ENCODE results near the gene USP7.

Gene USP7

DNA sequence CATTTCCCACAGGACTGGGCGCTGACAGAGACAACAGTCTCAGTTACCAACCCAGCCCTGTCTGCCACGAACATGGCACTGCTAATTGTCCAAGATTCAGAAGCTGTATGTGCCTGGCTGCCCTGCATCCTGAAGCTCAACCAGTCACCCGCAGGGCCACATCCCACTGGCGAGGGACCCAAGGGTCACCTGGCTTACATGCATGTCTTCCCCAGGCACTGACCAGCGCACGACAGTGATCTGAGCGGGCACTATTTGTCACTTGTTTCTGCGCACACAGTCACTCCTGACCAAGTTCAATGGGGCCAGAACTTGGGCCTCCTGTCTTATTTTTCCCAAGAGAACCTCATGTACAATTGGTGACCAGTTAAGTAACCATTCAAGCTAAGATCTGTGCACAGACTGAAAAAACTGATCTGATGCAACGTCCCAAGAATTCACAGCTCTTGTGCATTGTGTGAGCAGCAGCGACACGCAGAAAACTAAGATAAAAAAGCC is 13.1 kb downstream of the USP7 start:
- DNase-seq, result no peak

DNA sequence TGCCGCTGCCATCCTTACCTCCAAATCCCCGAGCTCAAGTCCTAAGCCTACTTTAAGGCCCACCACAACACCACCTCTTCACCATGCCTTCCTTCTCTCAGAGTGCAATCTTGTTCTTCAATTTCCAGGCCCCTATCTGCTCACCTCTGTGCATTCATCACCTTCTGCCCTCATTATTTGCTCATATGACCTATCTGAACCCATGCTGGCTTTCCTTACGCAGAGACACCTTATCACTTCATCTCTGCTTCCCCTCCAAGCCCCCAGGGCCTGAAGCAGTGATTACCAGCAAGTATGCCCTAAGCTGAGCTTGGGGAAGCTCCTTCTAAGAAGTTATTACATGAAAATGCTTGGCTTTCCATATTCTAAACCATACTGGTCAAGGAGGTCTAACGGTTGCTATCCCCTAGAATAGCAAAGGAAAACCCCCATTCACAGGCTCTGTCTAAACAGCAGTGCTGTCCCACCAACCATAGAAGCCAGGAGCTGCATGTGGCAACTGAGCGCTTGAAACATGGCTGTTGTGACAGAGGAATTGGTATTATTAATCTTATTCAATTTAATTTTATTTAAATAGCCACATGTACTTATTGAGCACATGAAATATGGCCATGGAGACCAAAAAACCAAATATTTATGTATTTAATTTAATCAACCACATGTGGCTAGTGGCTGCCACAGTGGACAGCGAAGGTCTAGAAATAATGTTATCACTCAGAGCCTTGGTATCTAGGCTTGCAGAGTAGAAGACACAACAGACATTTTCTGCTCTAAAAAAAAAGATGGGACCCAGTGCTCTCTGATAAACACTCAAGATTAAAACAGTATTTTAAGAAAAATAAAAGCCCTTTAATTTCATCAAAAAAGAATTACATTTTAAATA is 13.9 kb downstream of the USP7 start:
- DNase-seq, result no peak

DNA sequence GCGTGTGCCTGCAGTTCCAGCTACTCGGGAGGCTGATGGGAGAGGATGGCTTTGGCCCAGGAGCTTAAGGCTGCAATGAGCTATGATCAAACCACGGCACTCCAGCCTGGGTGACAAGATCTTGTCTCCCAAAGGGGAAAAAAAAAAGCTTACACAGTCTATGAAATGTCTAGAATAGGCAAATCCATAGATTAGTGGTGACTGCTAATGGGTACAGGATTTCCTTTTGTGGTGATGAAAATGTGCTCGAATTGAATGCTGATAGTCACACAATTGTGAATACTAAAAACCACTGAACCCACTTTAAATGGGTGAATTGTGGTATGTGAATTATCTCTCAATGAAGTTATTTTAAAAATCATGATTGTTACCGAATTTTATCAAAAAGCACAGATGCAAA is 14.9 kb downstream of the USP7 start:
- no peak for DNase-seq

DNA sequence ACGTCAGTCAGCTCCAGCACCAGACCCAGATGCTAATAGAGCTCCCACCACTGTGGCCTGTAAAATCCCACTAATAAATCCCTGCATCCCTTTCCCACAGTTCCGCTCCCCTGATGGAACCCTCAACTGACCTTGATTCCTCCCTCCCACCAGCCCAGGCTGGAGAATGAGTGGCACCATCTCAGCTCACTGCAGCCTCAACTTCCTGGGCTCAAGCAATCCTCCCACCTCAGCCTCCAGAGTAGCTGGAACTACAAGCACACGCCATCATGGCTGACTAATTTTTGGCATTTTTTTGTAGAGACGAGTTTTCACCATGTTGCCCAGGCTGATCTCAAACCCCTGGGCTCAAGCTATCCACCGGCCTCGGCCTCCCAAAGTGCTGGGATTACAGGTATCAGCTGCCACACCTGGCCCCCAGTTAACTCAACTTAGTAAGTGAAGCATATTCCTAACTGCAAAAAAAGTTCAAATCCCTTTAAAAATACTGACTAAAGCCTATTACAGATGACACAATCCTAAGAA is 15.6 kb downstream of the USP7 start:
- no peak for DNase-seq

DNA sequence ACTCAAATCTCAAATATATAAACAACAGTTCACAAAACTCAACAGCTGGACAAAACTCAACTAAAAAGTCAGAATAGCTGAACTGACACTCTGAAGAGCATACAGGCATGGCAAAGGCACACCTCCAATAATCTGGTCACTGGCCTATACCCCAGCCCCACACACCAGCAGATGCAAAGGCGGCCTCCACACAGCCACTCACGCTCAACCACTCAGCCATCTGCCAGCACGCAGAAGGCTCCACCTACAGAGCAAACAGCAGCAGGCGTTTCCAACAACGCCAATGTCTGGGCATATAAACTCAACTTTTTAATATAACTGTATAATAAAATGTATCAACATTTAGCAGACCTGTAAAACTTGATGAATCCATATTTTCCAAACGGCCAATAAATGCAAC is 17.2 kb downstream of the USP7 start:
- DNase-seq, result no peak

DNA sequence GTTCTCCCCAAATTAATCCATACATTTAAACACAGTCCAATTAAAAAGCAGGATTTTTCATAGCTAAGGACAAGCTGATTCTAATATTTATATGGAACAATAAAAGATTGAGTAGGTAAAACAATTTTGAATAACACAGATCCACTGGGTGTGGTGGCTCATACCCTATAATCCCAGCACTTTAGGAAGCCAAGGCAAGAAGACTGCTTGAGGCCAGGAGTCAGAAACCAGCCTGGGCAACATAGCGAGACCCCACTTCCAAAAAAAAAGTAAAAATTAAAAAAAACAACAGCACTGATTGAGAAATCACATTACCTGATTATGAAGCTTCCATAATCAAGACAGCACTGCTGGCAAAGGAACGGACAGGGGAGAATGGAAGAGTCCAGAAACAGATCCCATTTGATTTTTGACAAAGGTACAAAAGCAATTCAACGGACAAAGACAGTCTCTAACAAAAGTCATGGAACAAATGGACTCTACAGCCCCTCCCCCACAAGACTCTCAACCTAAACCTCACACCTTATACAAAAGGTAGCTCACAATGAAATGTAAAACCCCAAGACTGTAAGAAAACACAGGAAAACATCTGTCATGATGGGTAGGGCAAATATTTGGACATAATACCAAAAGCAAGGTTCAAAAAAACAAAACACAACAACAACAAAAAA is 17.9 kb downstream of the USP7 start:
- DNase-seq, result no peak

DNA sequence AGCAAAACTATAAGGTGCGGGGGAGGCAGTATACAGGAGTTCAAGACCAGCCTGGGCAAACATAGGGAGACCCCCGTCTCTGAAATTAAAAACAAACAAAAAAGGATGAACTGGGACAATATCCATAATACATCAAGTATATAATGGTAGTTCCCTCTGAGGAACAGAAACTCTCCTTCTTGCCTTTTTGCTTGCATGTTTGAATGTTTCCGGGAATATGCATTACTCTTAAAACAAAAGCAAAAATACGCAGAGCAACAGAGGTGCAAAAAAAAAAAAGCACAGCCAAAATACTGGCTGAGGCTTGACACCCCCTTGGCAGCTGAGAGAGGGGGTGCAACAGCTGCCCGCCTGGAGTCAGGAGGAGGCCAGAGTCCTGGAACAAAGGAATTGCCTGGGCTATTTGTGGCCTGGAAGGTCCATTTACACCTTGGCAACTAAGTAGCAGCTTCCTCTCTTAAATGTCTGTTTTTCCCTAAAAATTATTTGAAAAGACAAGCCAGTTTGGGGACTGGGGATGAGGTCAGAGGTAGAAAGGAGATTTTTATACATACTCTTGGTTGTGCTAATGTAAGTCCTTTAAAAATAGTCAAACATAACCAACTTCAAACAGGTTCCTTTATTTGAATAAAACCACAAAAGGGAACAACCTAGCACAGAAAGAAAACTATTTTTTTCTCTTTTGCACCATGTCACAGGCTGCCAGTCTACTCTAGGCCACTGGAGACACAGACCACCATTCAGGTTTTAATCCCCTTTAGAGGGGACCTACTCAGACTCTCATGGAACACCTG is 19.5 kb downstream of the USP7 start:
- DNase-seq, result no peak

DNA sequence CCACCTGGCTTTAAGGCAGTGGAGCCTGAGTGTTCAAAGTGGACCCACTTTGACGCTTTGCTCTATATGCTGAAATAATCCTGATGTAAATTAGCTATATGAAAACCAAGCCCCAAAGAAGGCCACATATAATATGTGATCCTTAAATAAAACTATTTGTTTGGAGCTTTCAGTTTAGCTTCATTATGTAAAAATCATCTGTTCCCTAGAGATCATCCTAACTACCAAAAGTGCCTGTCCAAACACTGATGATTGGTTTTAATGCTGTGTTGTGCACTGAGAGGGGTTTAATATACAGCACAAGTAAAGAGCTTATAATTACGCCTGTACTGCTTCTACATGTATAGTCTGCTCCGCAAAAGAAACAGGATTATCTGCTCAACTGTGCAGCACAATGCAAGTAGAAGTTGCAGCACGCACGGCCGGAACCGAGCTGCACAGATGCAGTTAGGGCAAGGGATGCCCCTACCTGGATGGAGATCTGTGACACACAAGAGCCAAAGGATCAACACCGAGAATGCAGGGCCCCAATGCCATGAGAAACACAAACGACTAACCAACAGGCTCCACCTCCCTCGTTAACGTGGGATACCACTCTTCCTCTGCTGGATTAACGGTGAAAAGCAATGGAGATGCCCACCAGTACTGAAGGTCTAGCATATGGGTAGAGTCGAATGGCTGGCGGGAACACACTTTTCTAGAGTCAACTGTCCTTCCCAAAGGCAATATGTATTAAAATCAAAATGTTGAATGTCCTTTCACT is 20.5 kb downstream of the USP7 start:
- DNase-seq, result no peak

DNA sequence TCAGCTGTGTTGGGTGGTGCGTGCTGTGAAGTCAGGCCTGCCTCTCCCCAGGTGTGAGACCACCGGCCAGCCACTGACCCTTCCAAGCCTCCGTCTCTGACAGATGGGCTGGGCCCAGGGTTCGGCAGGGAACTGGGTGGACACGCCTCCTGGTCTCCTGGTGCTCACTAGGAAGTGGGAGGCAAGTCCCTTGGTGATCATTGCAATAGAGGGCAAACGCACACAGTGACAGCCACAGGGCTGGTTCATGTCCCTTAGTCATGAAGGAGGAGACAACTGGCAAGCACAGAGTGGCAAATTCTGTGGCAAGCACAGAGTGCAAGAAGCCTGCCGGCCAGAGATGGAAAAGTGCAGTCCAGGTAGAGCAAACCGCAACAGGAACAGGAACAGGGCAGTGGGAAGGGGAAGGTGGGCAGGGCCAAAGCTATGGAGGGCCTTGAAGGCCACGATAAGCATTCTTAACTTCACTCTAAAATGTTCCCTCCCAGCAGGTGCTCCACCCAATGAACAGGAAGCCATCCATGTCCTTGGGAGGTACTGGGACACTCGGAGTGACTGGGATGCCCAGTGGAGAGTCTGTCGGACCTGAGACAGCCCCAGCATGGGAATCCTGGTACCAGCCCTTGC is 21.9 kb downstream of the USP7 start:
- DNase-seq, result no peak

DNA sequence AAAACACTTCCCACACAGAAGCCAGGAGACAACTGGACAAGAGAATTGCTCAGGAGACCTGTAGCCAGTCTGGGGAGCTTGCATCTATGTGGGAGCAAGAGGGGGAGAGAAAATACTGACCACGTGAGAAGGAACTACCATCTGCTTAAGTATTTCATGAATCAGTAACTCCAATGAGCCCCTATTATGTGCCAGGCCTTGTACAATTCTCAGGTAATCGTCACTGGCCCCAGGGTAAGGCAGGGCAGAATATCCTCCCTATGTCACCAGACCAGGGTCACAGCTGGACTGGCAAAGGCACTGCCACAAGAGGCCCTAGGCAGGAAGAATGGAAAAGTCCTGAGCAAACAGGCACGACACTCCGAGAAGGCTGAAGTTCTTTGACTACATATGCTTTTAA is 25.9 kb downstream of the USP7 start:
- no peak for DNase-seq

DNA sequence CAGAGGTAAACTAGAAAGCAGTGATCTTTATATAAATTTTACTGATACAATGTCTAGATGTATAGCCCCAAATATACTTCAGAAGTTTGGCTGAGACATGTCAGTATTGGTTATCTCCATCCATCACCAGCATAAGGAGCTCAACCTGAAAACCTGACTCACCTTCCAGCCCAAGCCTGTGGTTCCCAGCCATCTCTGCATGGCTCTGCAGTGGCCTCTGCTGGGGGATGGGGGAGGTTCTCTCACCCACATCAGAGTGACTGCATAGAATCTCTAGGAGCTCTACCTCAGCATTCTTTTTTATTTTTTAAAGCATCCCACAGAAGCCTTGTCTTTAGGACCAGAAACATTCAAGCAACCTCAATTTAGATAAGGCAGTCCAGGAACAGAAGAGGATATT is 27.3 kb downstream of the USP7 start:
- DNase-seq, result no peak

DNA sequence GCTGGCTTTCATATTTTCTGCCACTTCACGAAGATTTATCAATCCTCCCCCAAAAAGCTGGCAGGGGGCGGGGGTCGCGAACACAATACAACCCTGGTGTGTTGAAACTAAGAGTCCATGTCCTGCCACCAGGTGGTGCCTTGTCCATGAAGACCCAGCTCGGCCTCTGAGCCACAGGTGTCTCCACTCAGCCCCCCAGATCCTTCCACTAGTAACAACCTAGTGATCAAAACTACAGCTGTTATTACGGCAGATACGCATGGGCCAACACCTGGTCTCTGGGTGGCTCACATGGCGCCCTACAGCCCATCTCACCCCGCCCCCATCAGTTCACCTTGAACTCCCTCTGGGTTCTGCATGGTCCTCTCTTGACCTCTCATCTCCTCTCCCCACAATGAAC is 27.7 kb downstream of the USP7 start:
- DNase-seq, result no peak

DNA sequence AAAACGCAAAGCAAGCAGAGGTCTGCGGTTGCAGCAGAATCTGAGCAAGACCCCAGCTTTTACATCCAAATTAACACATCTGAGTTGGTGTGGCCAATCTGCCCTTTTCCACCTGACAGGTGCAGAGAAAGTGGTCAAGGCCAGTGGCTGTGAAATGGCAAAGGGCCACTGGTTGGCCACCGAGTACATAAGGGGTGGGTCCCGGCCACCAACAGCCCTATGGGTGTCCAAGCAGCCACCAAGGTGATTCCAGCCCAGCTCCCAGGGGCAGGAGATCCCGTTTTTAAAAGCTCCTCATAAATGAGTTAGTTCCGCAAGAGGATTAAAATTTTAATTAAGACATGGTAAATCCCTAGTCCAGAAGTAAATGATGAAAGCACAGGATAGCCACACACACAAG is 29.1 kb downstream of the USP7 start:
- DNase-seq, result no peak

DNA sequence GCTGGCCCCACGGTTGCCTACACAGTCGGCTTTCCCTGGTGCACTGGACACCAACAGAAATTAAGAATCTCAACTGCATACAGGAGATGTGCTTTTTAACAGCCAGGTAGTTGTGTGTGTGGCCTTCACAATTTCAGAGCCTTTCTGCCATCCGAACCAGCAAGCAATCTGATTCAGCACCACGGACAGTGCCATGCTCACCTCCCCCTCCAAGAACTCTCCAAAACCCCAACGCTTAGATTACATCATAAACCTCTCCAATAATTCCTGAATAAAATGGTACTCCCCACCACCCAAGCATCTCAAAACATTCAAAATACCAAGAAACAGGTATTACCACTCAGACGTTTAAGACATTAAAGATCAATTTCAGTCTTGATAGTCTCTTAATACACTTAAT is 31.8 kb downstream of the USP7 start:
- DNase-seq, result no peak

DNA sequence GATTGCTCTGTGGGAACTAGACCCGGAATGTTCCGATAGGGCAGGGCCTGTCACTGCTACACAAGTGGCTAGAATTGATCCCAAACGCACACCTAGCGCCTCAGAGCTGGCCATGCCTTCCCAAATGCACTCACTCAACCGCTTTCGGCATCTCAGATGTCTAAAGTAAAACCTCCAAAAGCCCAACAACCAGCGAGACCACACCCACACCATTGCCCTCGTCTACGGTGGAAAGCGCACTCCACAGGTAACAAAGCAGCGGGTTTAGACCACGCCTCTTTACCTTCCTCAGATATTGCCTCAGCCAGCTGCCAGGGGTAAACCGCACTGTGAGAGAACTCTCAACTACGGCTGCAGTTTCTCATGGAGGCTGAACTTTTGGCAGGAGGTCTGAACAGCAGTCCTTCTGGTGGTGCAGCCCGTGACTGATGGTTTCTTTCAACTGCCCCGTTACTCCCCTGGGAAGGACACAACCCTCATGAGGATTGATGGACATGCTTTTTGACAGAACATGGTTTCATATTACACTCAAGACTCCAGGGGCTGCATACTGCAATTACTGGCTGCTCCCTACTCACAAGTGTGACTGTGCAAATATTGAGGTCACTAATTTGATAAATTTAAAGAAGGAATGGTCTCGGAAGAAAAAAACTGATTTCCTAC is 34.5 kb downstream of the USP7 start:
- DNase-seq, result peak; percentile 77

DNA sequence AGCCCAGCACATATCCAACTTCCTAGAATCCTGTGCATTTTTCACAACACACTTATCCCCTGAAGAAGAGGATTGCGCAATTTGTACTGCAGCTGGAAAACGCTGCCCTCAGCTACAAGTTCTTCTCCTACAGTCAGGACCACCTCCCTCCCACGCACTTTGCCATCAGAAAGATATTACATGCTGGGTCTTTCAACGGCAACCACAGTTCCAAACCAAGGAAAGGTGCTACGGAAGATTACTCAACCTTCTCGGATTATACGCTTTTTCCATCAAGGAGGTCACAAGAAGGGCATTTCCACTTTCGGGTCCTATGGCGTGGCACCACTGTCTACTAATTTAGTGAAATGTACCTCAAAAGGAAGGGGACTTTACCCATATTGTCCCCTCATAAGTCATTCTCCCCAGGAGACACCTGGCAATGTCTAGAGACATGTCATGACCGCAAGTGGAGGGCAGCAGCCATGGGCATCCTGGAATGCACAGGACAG is 35.2 kb downstream of the USP7 start:
- no peak for DNase-seq

DNA sequence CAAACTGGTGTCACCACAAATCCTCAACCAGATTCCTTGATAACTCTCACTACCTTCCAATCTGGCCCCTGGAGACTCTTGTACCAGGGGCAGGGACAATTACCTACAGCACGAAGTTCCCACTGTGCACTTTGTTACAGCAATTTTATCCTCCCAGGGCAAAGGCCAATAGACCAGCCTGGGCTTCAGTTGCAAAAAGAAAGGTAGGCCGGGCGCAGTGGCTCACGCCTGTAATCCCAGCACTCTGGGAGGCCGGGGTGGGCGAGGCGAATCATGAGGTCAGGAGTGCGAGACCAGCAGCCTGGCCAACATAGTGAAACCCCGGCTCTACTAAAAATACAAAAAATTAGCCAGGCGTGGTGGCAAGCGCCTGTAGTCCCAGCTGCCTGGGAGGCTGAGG is 36.9 kb downstream of the USP7 start:
- DNase-seq, result no peak

DNA sequence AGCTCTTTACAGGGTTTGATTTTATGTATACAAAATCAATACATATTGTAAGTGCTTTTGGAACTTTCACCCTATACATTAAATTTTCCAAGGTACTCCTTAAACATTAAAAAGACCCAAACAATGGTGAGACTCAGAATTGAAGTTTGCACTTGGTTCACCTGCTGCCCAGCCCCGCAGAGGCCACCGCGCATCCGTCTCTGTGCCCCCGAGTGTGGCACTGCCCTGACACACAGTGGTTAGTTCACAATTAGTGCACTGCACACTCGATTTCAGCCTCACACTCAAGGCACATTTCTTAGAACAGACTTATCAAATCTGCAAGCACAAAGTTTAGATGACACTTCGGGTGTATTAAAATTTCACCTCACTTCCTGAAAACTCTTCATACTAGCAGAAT is 38.3 kb downstream of the USP7 start:
- no peak for DNase-seq

DNA sequence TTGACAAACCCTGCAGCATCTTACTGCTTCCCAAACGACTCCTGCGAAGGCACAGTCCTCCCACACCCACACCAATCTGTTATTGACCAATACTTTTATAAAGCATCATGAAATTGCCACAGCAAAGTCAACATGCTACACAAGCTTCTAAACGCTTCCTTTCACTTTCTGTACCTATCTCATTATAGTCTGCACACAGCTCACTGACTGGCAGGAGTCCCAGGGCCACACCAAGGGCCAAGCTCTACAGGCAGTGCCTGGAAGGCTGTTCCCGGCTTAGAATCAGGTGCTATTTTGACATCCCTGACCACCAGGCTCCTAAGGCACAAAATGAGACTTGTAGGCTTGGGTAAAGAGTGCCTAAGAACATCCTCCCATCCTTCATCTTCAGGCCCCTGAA is 39.5 kb downstream of the USP7 start:
- no peak for DNase-seq

DNA sequence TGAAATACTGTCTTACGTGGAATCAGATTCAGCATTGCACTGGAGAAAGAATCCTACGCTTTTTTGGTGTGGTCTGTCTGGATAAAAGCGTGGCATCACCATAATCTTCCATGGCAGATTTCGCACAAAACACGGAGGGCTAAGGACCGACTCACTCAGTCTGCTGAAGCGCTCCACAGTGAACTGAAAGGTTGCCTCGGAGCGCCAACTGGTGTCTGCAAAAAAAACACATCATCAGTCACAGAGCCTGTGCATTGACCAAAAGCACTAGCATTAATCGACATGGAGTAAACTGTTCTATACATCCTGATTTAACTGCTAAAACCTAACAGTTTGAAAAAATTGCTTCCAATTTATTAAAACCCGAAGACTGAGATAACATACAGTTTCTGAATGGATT is 40.5 kb downstream of the USP7 start:
- DNase-seq, result no peak

DNA sequence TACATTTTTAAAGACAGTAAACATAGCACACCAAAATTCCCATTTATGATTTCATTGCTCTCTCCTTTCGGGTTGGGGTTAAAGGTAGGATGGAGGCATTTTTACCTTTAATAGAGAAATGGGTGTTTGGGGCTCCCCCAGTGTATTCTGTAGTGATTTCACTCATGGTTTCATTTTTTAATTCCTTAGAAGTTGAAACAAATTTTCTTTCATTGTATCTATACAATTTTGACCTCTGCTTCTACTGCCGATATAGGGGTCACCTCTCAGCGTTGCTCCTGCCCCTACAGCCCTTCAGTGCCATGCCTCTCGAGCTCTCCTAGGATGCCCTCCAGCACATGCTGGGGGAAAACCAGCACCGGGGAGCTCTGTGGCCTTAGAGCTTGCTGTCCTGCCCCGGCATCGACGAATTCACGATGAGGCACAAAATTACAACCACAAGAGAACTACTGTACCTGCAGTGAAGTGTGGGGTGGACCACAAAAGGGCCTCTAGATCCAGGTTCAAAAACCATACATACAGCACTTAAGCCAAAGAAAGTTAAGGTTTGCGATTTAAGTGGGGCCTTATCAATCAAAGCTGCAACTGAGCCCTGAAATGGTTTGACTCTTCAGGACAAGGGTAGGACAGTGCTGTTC is 42.2 kb downstream of the USP7 start:
- DNase-seq, result no peak

Measured in NCI-H1105 treated with DMSO at 0.1 percent for 48 hours (cell line).